GM19351 (cell line): ENCODE results near the gene CBY1.

Source experiments
- ATAC-seq: cut with Tn5 transposase; IDR thresholded peaks from one replicate; pipeline ENCODE4 v1.9.1; 2021; ENCODE audit warnings: mild to moderate bottlenecking, moderate library complexity; ENCODE audit not compliant: unreplicated experiment

Gene CBY1

DNA sequence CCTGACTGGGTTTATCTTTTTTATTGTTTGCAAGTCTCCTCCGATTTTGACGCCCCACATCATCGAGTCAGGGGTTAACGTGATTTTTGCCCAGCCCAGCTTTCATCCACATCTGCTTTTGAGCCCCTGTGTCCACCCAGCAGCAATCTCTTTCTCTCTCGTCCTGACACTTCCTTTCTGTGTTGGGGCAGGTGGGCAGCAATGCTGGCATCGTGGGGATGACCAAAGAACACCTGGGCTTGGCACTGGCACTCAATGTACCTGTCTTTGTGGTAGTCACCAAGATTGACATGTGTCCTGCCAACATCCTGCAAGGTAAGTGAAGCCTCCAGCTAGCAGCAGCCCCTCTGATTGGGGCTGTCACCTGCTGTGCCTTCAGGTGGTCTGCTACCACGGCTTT lies 65.1 kb downstream of the CBY1 start:
- no peak for ATAC-seq
